Measurements from ENCODE around the gene GHITM.
"Not testable (repeated sequence)": the region's sequence is repeated elsewhere in the genome, so short reads cannot be mapped to it uniquely, and the experiment has no call there.

Gene GHITM

DNA sequence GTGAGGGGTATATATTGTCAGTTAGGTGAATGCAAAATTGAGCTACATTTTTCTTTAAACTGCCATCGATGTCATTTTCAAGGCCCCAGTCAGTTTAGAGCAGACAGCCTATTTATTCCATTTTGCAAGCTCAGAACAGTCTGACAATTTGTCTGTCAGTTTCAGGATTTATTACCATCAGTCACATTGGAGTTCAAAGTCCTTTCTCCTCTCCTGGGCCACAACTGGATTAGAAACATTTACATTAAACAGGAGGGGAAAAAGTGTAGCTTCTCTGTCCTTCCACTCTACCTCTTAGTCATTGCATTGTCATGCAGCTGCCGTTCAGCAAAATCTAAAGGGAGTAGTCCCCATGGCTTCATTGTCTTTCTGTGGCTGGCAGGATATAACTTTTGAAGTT lies 3.5 kb upstream of the GHITM start:
- H3K4me3 ChIP-seq (ENCODE audit: low read length) = no peak overlapping the region
- DNase-seq (ENCODE audit: low read depth) = no peak
- TF ChIP-seq CTCF (conservative IDR thresholded peaks at IDR 0.05; ENCODE audit: low read length) = no peak

- TF ChIP-seq CTCF (conservative IDR thresholded peaks at IDR 0.05; ENCODE audit: low read length) = no peak
- DNase-seq (ENCODE audit: low read depth) = no peak
- no peak overlapping the region for H3K4me3 ChIP-seq (ENCODE audit: low read length)
Observed at GRCh38 chr10:84137811-84138210, 1.5 kb upstream of the GHITM start.

DNA sequence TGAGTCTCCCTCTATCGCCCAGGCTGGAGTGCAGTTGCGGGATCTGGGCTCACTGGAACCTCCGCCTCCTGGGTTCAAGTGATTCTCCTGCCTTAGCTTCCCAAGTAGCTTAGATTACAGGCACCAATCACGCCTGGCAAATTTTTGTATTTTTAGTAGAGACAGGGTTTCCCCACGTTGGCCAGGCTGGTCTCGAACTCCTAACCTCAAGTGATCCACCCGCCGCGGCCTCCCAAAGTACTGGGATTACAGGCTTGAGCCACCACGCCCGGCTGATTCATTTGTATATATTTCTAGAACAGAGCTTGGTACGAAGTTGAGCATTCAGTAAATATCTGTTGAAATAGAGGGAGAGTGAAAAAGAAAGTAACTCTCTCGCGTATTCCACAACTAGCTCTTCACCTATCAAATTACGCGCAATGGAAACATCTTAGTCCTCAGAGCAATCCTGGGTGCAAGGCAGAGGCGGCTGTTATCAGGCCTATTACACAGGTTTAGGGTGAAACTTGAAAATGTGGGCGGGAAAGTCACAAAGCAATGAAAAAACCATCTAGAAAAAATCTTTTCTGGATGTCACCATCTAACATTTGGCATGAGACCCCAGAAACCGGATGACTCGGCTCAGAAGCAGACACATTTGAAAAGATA lies 707 bp upstream of the GHITM start:
- H3K4me3 ChIP-seq (ENCODE audit: low read length) = peak overlapping the region; percentile 60
- no peak for DNase-seq (ENCODE audit: low read depth)
- no peak for TF ChIP-seq CTCF (conservative IDR thresholded peaks at IDR 0.05; ENCODE audit: low read length)

- DNase-seq (ENCODE audit: low read depth) = peak; percentile 56
- H3K4me3 ChIP-seq (ENCODE audit: low read length) = peak overlapping the region; percentile 96
- TF ChIP-seq CTCF (conservative IDR thresholded peaks at IDR 0.05; ENCODE audit: low read length) = no peak
Observed at GRCh38 chr10:84140036-84140379, 699 bp downstream of the GHITM start.

DNA sequence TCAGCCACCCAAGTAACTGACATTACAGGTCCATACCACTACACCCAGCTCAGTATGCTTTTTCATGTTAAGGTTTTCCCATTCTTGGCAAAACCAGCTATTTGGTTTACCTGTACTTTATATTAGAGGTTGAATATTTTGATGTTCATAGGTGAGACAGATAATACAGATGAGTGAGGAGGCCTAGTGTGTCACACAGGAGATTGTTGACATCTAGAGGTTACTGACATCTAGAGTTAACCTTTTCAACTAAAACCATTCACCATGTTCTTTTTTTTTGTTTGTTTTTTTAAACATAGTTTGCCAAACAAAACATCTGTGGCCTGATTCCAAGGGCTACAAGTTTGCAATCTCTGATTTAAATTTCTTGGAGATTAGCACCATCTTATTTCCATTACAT lies 8.0 kb downstream of the GHITM start:
- no peak for TF ChIP-seq CTCF (conservative IDR thresholded peaks at IDR 0.05; ENCODE audit: low read length)
- H3K4me3 ChIP-seq (ENCODE audit: low read length) = no peak overlapping the region
- no peak for DNase-seq (ENCODE audit: low read depth)

DNA sequence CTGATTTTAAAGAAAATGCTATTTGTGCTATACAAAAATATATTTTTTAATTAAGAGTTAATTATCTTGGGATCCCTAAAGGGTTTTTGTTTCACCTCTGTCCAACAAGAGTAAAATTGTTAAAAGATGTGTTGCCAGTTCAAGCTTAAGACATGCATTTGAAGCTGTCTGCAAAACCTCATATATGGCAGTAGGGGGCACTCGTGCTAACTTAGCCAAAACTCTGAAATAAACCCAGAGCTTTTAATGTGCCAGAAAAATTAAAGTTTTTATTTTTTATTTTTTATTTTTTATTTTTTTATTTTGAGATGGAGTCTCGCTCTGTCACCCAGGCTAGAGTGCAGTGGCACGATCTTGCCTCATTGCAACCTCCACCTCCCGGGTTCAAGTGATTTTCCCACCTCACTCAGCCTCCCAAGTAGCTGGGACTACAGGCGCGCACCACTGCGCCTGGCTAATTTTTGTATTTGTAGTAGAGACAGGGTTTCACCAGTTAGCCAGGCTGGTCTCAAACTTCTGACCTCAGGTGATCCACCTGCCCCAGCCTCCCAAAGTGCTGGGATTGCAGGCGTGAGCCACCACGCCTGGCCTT lies 8.8 kb downstream of the GHITM start:
- DNase-seq (ENCODE audit: low read depth) = peak; percentile 60
- TF ChIP-seq CTCF (conservative IDR thresholded peaks at IDR 0.05; ENCODE audit: low read length) = peak; percentile 82

DNA sequence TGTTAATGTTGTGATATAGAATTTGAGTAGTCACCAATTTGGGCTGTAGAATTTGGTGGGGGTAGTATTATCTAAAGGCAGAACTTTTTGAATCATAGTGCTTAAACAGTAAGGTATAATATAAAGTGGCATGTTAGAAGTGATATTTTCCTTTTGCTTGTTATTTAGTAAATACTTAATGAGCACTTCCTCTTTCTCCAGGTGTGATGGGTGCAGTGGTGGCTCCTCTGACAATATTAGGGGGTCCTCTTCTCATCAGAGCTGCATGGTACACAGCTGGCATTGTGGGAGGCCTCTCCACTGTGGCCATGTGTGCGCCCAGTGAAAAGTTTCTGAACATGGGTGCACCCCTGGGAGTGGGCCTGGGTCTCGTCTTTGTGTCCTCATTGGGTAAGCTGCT lies 10.5 kb downstream of the GHITM start:
- H3K4me3 ChIP-seq (ENCODE audit: low read length) = no peak overlapping the region
- no peak for TF ChIP-seq CTCF (conservative IDR thresholded peaks at IDR 0.05; ENCODE audit: low read length)
- no peak for DNase-seq (ENCODE audit: low read depth)

More for the DNA sequence above, 8.8 kb downstream of the GHITM start:
- H3K4me3 ChIP-seq (ENCODE audit: low read length) = not testable (repeated sequence)

All from AG10803 (cell line).